Measurements from ENCODE around the gene RABGAP1L. TPM values are rescaled to one million over a fixed set of nuclear protein-coding genes. Genes with fewer than 3 reads are reported as not detected.

RABGAP1L gene
- total RNA-seq, 1 donor from 2014 or later, result 83.9 TPM

GRCh38 chr1:174748586-174748985, 589.3 kb downstream of the RABGAP1L start:
- intact Hi-C loops (cut with DNase I), result no loop called here
- H3K4me1 ChIP-seq, result no peaks in the 10 kb centered on the region
- no peaks in the 10 kb centered on the region for H3K27me3 ChIP-seq (ENCODE audit: low read depth)
- H3K36me3 ChIP-seq, result no peaks in the 10 kb centered on the region
- no peak overlapping the region for H3K27ac ChIP-seq
- DNase-seq, result no peak
- ATAC-seq, result no peak
- H3K9me3 ChIP-seq, result no peaks in the 10 kb centered on the region
- no peak overlapping the region for H3K4me3 ChIP-seq
- TF ChIP-seq CTCF (IDR thresholded peaks at IDR 0.05), result no peak

- Histone ChIP-seq H3K27me3 (ENCODE audit: low read depth) (no peaks in the 10 kb centered on the region), H3K4me1 (no peaks in the 10 kb centered on the region), H3K36me3 (no peaks in the 10 kb centered on the region), H3K4me3 (no peak overlapping the region), H3K27ac (no peak overlapping the region), H3K9me3 (no peaks in the 10 kb centered on the region)
- ATAC-seq (no peak), DNase-seq (no peak)
- intact Hi-C loops (cut with DNase I), result no loop called here
- no peak for TF ChIP-seq CTCF (IDR thresholded peaks at IDR 0.05)
Measured at GRCh38 chr1:174753131-174753530, 593.8 kb downstream of the RABGAP1L start.

GRCh38 chr1:174761335-174761734, 602.0 kb downstream of the RABGAP1L start:
- Histone ChIP-seq H3K4me3 (no peak overlapping the region), H3K9me3 (no peaks in the 10 kb centered on the region), H3K4me1 (no peaks in the 10 kb centered on the region), H3K27ac (no peak overlapping the region), H3K36me3 (no peaks in the 10 kb centered on the region), H3K27me3 (ENCODE audit: low read depth) (no peaks in the 10 kb centered on the region)
- TF ChIP-seq CTCF (IDR thresholded peaks at IDR 0.05), result no peak
- ATAC-seq (no peak), DNase-seq (no peak)
- intact Hi-C loops (cut with DNase I), result no loop called here

- TF ChIP-seq CTCF (IDR thresholded peaks at IDR 0.05), result no peak
- ATAC-seq, result no peak
- Histone ChIP-seq H3K36me3 (no peaks in the 10 kb centered on the region), H3K27me3 (ENCODE audit: low read depth) (no peaks in the 10 kb centered on the region), H3K4me3 (no peak overlapping the region), H3K9me3 (no peaks in the 10 kb centered on the region), H3K27ac (no peak overlapping the region), H3K4me1 (no peaks in the 10 kb centered on the region)
- intact Hi-C loops (cut with DNase I), result no loop called here
- DNase-seq, result no peak
Measured at GRCh38 chr1:174761901-174762585, 602.7 kb downstream of the RABGAP1L start.

GRCh38 chr1:174764191-174764590, 604.9 kb downstream of the RABGAP1L start:
- intact Hi-C loops (cut with DNase I), result no loop called here
- no peaks in the 10 kb centered on the region for H3K4me1 ChIP-seq
- ATAC-seq (no peak), DNase-seq (no peak)
- no peaks in the 10 kb centered on the region for H3K9me3 ChIP-seq
- TF ChIP-seq CTCF (IDR thresholded peaks at IDR 0.05), result no peak
- no peaks in the 10 kb centered on the region for H3K27me3 ChIP-seq (ENCODE audit: low read depth)
- no peaks in the 10 kb centered on the region for H3K36me3 ChIP-seq
- no peak overlapping the region for H3K4me3 ChIP-seq
- no peak overlapping the region for H3K27ac ChIP-seq
